ENCODE results near the gene RAB1A.

Gene RAB1A

GRCh38 chr2:65057391-65058052 lies 72.4 kb downstream of the RAB1A start:
- no peak for FAIRE-seq

GRCh38 chr2:65057054-65057375 lies 72.9 kb downstream of the RAB1A start:
- FAIRE-seq = no peak

GRCh38 chr2:65056215-65057053 lies 73.5 kb downstream of the RAB1A start, which contains the start of gene CEP68:
TSS of gene CEP68 (plus strand) at chr2:65056416. CDS start at chr2:65069445, 13,029 bp downstream.
- peak; percentile 95 for FAIRE-seq

GRCh38 chr2:65055422-65056214 lies 74.3 kb downstream of the RAB1A start:
- FAIRE-seq = no peak

GRCh38 chr2:65054749-65055421 lies 75.0 kb downstream of the RAB1A start:
- FAIRE-seq = no peak

GRCh38 chr2:65053199-65053598 lies 76.7 kb downstream of the RAB1A start:
- FAIRE-seq = no peak

- FAIRE-seq = no peak
These were observed 79.0 kb downstream of the RAB1A start for GRCh38 chr2:65050931-65051330.

GRCh38 chr2:65049010-65049639 lies 80.8 kb downstream of the RAB1A start:
- FAIRE-seq = no peak

GRCh38 chr2:65046633-65047407 lies 83.1 kb downstream of the RAB1A start:
- FAIRE-seq = no peak

- FAIRE-seq = no peak
These were observed 84.3 kb downstream of the RAB1A start for GRCh38 chr2:65045651-65046050.

GRCh38 chr2:65044097-65044735 lies 85.7 kb downstream of the RAB1A start:
- no peak for FAIRE-seq

- no peak for FAIRE-seq
These were observed 86.9 kb downstream of the RAB1A start for GRCh38 chr2:65043001-65043400.

- FAIRE-seq = peak; percentile 71
These were observed 89.3 kb downstream of the RAB1A start for GRCh38 chr2:65040400-65041261.

- FAIRE-seq = no peak
These were observed 90.3 kb downstream of the RAB1A start for GRCh38 chr2:65039640-65040039.

- no peak for FAIRE-seq
These were observed 92.7 kb downstream of the RAB1A start for GRCh38 chr2:65037178-65037577.
